Pulmonary artery endothelial cell (primary cell): ENCODE results near the gene CGAS. TPM values are rescaled to one million over a fixed set of nuclear protein-coding genes. Genes with fewer than 3 reads are reported as not detected.
"Not testable (repeated sequence)": the region's sequence is repeated elsewhere in the genome, so short reads cannot be mapped to it uniquely, and the experiment has no call there.

Experiments used
- DNase-seq: peaks from one replicate; pipeline ENCODE4 v3.0.0-alpha.2; 2011; ENCODE audit warnings: low read depth, low spot score
- total RNA-seq: library from RNA; depleted of rRNA; stranded (reverse); fragments of >200 nt; gene quantifications from 2 replicates; pipeline ENCODE4 v1.2.3, GENCODE V29; 2014

Gene CGAS
- total RNA-seq, 1 donor from 2014 or later, result 4.8 TPM

- no peak for DNase-seq
Observed at GRCh38 chr6:73395875-73396274, 56.2 kb downstream of the CGAS start.

DNA sequence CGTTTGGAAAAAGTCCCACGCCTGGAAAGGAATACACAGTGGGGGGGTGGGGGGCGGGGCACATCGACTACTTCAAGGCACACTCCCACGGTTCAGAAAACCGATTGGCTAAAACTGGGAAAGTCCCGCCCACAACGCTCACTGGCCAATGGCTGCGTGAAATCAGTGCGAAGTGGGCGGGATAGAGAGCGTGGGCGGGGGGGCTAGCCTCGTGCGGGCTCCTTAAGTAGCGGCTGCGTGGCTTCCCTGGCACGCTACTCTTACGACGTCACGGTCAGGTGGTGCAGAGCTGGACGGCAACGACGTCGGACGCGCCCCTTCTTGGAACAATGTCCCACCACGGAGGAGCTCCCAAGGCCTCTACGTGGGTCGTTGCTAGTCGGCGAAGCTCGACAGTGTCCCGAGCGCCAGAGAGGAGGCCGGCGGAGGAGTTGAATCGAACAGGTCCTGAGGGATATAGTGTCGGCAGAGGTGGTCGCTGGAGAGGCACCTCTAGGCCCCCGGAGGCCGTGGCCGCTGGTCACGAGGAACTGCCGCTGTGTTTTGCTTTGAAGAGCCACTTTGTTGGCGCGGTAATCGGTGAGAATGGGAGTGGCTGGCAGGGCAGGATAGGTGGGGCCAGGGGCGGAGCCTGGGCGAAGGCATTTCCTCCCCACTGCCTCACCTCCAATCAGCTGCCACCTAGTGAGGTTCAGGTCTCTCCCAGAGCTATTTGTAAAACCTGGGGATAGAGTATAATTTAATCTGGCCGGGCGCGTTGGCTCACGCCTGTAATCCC lies 57.3 kb downstream of the CGAS start, which contains the start of gene DDX43:
TSS of gene DDX43 (plus strand) at position 252 of the 778 bp plus-strand sequence. CDS start at position 330, 78 bp downstream.
- no peak for DNase-seq

DNA sequence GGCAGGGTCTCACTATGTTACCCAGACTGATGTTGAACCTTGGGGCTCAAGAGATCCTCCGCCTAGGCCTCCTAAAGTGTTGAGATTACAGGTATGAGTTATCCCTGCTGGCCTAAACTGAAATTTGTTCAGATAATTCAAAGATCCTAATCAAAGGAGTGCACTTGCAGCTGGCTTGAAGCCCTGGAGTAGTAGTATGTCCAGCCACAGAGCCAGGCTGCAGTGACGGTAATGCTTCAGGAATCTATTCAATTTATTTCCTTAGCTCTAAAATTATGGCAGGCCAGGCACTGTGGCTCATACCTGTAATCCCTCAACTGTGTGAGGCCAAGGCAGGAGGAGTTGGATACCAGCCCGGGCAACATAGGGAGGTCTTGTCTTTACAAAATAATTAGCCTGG lies 58.8 kb downstream of the CGAS start:
- no peak for DNase-seq

DNA sequence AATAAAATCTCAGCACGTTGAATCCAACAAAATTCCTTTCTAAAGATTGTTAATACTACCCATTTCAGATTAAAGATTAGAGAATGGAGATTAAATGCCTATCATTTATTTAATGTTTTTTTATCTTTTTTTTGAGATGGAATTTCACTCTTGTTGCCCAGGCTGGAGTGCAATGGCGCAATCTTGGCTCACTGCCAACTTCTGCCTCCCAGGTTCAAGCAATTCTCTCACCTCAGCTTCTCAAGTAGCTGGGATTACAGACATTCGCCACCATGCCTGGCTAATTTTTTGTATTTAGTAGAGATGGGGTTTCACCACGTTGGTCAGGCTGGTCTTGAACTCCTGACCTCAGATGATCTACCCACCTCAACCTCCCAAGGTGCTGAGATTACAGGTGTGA lies 59.9 kb downstream of the CGAS start:
- DNase-seq, result not testable (repeated sequence)

GRCh38 chr6:73391675-73392074 lies 60.4 kb downstream of the CGAS start:
- DNase-seq, result no peak

DNA sequence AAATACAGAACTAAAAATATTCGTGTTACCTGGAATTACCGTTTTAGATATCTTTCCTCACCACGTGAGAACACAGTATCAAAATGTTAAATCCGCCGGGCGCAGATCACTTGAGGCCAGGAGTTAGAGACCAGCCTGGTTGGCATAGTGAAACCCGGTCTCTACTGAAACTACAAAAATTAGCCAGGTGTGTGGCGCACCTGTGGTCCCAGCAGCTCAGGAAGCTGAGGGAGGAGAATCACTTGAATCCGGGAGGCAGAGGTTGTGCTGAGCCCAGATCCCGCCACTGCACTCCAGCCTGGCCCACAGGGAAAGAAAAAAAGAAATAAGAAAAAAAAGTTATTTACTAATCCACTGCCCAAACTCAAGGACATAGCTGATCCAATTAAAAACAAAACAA lies 62.2 kb downstream of the CGAS start:
- DNase-seq, result no peak

GRCh38 chr6:73388800-73389512 lies 63.1 kb downstream of the CGAS start:
- no peak for DNase-seq

DNA sequence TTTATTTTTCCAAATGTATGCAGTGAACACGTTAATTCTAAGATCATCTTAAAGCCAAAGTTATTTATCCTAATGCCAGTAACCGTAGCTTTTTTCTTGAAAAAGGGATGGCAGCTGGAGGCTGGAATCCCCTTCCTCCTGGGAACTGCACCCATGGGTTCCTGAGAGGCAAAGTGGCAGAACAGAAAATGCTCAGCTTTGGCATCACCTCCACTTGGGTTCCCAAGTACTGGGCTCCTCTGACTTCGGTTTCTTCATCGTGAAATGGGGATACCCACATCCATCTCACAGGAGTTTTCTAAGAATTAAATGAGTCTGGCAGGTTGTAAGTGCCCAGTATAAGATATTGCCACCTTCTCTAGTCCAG lies 63.7 kb downstream of the CGAS start:
- no peak for DNase-seq

DNA sequence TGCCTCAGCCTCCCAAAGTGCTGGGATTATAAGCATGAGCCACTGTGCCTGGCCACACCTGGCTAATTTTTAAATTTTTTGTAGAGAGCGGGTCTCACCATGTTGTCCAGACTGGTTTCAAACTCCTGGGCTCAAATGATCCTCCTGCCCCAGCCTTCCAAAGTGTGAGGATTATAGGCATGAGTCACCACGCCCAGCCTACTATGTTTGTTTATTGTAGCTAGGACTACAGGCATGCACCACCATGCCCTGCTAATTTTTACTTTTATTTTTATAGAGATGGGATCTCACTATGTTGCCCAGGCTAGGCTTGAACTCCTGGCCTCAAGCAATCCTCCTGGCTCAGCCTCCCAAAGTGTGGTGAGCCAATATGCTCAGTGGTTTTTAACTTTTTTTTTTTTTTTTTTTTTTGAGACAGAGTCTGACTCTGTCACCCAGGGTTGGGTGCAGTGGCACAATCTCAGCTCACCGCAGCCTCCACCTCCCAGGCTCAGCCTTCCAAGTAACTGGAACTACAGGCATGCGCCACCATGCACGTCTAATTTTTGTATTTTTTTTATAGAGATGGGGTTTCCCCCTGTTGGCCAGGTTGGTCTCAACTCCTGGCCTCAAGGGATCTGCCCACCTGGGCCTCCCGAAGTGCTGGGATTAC lies 69.5 kb downstream of the CGAS start:
- DNase-seq, result no peak

DNA sequence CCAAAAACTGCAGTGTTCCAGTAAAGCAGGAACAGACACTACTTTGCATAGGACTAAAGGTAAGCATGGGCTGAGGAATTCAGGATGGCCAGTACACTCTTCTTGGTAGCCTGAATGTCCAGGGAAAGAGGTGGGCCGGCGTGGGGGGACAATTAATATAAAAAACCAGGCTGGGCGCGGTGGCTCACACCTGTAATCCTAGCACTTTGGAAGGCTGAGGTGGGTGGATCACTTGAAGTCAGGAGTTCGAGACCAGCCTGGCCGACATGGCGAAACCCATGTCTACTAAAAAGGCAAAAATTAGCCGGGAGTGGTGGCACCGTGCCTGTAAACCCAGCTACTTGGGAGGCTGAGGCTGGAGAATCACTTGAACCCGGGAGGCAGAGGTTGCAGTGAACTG lies 70.6 kb downstream of the CGAS start:
- not testable (repeated sequence) for DNase-seq

- no peak for DNase-seq
Observed at GRCh38 chr6:73377225-73377624, 74.9 kb downstream of the CGAS start.

GRCh38 chr6:73375216-73375615 lies 76.9 kb downstream of the CGAS start:
- no peak for DNase-seq

Other genes starting within 250 kb of the CGAS start
- not detected in 2 replicates for gene KHDC1L, start 226.8 kb downstream of the CGAS start, total RNA-seq
- gene KHDC1, start 189.1 kb downstream of the CGAS start, total RNA-seq, result 0.59 and 0.81 TPM in 2 replicates
- not detected in 2 replicates for gene DPPA5, start 98.0 kb downstream of the CGAS start, total RNA-seq
- not detected in 2 replicates for gene KHDC3L, start 89.6 kb downstream of the CGAS start, total RNA-seq
- not detected in 2 replicates for gene OOEP, start 82.4 kb downstream of the CGAS start, total RNA-seq
- 0.14 and 0.33 TPM in 2 replicates for gene DDX43, start 57.5 kb downstream of the CGAS start, total RNA-seq
- gene MTO1, start 9.4 kb upstream of the CGAS start, total RNA-seq, result 23.4 and 33.5 TPM in 2 replicates
- 20,734 and 25,322 TPM in 2 replicates for gene EEF1A1, start 68.7 kb upstream of the CGAS start, total RNA-seq
- 18.2 and 20.8 TPM in 2 replicates for gene SLC17A5, start 201.7 kb upstream of the CGAS start, total RNA-seq
- gene CD109, start 243.9 kb upstream of the CGAS start, total RNA-seq, result 17.3 and 22.4 TPM in 2 replicates